ENCODE results near the gene OBSCN. TPM values are rescaled to one million over a fixed set of nuclear protein-coding genes. Genes with fewer than 3 reads are reported as not detected.
A peak's percentile ranks its signal among the peaks of the same experiment; 100 is the strongest.

The OBSCN gene
- total RNA-seq, 2 experiments from 2014 or later, result 12.3 to 14.4 TPM

DNA sequence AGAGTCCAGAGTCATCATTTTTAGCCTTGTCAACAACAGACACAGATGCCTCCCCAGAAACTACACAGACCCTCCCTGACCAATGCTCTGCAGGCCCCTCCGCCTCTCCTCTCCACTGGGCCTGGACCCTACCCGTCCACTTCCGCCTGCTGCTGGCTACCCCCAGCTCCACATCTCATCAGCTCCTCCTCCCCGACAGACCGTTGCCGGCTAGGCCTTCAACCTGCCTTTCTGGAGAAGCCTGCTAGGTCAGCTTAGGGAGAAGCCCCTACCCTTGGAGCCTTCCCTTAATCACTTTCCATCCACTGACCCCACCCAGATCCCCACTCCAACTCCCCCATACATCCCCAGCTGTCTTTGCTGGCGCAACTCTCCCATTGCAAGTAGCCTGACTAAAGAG, 207.4 kb downstream of the OBSCN start:
- DNase-seq (no peak), ATAC-seq (no peak)
- ChIA-PET CTCF (no interaction called here), POLR2A (interaction anchor here (1.0 kb wide), 1 partner anchor 8 kb away, joined by 5 read pairs; the partner anchor contains the start of gene TRIM11)
- H3K27ac Mint-ChIP-seq, result peak overlapping the region; percentile 18
- H3K9me3 Mint-ChIP-seq (ENCODE audit: insufficient read depth), result no peaks in the 10 kb centered on the region
- peaks cover 4% of the 10 kb centered on the region for H3K36me3 Mint-ChIP-seq (ENCODE audit: low read depth)
- H3K4me1 Mint-ChIP-seq (ENCODE audit: low read depth), result peaks cover 25% of the 10 kb centered on the region
- peaks cover 21% of the 10 kb centered on the region for H3K27me3 Mint-ChIP-seq (ENCODE audit: low read depth)
- H3K4me3 Mint-ChIP-seq, result peak overlapping the region; percentile 58

DNA sequence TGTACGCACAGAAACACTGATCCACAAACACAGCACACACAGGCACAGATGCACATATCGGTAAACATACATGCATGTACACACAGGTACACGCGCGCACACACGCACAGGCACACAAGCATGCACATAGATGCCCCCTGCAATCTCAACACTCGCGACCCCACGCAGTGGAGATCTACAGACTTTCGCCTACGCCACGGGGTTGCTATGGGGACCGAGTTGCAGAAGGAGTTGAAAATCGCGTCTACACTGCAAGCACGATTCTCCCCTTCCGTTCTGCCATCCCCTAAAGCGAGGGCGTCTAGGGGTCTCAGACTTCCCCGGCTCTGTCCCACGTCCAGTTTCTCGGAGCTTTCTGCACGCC, 208.0 kb downstream of the OBSCN start:
- DNase-seq (no peak), ATAC-seq (peak; percentile 40)
- H3K4me1 Mint-ChIP-seq (ENCODE audit: low read depth), result peaks cover 26% of the 10 kb centered on the region
- no peaks in the 10 kb centered on the region for H3K9me3 Mint-ChIP-seq (ENCODE audit: insufficient read depth)
- POLR2A ChIA-PET, result no interaction called here
- peak overlapping the region; percentile 58 for H3K4me3 Mint-ChIP-seq
- no peak overlapping the region for H3K27ac Mint-ChIP-seq
- H3K27me3 Mint-ChIP-seq (ENCODE audit: low read depth), result peaks cover 23% of the 10 kb centered on the region
- CTCF ChIA-PET, result no interaction called here
- H3K36me3 Mint-ChIP-seq (ENCODE audit: low read depth), result peaks cover 2% of the 10 kb centered on the region

DNA sequence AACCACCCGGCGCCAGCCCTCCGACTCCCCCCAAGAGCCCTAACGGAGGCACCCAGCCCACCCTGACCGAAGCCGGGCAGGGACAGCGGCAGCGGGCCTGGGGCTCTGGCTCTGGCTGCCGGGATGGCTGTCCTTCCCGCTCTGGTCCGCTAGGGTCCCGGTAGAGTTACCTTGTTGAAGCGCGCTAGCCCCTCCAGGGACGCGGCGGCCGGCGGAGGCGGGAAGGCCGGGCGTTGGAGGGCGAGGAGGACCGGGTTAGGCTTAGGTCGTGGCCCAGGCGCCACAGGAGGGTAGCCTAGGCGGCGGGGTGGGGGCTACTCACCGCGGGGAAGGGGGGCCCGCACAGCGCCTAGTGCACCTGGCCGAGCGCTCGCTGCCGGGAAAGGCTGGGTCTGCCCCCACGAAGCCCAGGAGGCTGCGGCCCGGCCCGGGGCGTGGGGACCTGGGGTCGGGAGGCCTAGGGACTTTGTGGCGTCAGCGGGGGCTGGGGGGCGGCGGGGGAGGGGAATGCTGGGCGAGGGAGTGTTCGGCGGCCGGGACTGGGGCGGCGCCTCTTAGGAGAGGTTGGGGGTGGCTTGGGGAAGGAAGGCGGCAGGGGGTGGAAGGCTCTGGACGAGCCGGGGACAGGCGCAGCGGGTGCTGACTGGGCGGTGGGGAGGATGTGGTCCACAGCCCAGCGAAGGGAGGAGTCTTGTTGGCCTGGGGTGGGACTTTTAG, 208.5 kb downstream of the OBSCN start, which contains the start of gene TRIM17:
TRIM17 (minus strand) TSS at position 645 of the 717 bp plus-strand sequence. CDS start 1,789 bp downstream, outside the sequence.
- peak within 1 kb of the TSS; percentile 77 for H3K27ac Mint-ChIP-seq
- peaks cover 2% of the 10 kb centered on the region for H3K36me3 Mint-ChIP-seq (ENCODE audit: low read depth)
- no peaks in the 10 kb centered on the region for H3K9me3 Mint-ChIP-seq (ENCODE audit: insufficient read depth)
- ATAC-seq (peak; percentile 79), DNase-seq (peak; percentile 61)
- CTCF ChIA-PET, result no interaction called here
- POLR2A ChIA-PET, result no interaction called here
- peaks cover 31% of the 10 kb centered on the region for H3K4me1 Mint-ChIP-seq (ENCODE audit: low read depth)
- H3K4me3 Mint-ChIP-seq, result peak within 1 kb of the TSS; percentile 78
- peaks cover 23% of the 10 kb centered on the region for H3K27me3 Mint-ChIP-seq (ENCODE audit: low read depth)

DNA sequence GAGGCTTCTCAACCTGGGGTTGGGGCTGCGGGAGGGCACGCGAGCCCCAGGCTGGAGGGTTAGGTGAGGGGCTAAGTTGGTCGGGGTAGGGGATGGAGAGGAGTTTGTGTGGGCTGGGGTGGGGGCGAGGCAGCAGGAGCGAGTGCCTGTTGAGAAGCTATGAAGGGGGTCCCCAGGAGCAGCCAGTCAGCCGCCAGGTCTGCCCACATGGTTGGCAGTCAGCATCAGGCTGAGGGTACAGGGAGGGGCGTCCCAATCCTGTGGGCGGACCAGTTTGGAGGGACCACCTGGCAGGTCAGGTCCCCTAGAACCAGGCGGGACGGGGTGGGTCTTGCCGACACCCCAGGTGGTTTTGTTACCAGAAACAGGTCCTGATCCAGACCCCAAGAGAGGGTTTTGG, 209.2 kb downstream of the OBSCN start:
- no peak for DNase-seq
- no peak for ATAC-seq
- no peak overlapping the region for H3K27ac Mint-ChIP-seq
- peaks cover 25% of the 10 kb centered on the region for H3K27me3 Mint-ChIP-seq (ENCODE audit: low read depth)
- peak overlapping the region; percentile 6 for H3K4me3 Mint-ChIP-seq
- ChIA-PET CTCF (no interaction called here), POLR2A (no interaction called here)
- peaks cover 2% of the 10 kb centered on the region for H3K36me3 Mint-ChIP-seq (ENCODE audit: low read depth)
- H3K4me1 Mint-ChIP-seq (ENCODE audit: low read depth), result peaks cover 32% of the 10 kb centered on the region
- no peaks in the 10 kb centered on the region for H3K9me3 Mint-ChIP-seq (ENCODE audit: insufficient read depth)

DNA sequence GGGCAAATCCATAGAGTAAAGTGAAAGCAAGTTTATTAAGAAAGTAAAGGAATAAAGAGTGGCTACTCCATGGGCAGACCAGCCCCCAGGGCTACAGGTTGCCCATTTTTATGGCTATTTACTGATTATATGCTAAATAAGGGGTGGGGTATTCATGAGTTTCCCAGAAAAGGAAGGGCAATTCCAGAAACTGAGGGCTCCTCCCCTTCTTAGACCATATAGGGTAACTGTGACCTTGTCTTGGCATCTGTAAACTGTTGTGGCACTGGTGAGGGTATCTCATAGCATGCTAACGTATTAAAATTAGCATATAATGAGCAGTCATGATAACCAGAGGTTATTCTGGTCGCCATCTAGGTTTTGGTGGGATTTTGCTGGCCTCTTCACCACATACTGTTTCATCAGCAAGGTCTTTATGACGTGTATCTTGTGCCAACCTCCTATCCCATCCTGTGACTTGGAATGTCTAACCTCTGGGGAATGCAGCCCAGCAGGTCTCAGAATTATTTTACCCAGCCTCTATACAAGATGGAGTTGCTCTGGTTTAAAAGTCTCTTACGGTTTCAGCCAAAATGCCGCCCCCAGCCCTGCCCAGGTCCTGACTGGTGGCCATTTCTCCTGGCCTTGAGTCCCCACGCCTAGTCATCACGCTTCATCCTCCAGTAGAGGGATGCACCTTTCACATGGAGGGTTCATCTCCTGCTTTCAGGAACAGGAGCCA, 209.8 kb downstream of the OBSCN start:
- H3K4me3 Mint-ChIP-seq, result peak overlapping the region; percentile 6
- DNase-seq (no peak), ATAC-seq (no peak)
- no peak overlapping the region for H3K27ac Mint-ChIP-seq
- CTCF ChIA-PET, result no interaction called here
- H3K9me3 Mint-ChIP-seq (ENCODE audit: insufficient read depth), result no peaks in the 10 kb centered on the region
- peaks cover 2% of the 10 kb centered on the region for H3K36me3 Mint-ChIP-seq (ENCODE audit: low read depth)
- peaks cover 32% of the 10 kb centered on the region for H3K4me1 Mint-ChIP-seq (ENCODE audit: low read depth)
- POLR2A ChIA-PET, result interaction anchor here (0.7 kb wide), 1 partner anchor 51 kb away, joined by 3 read pairs; no protein-coding TSS in a partner anchor
- peaks cover 31% of the 10 kb centered on the region for H3K27me3 Mint-ChIP-seq (ENCODE audit: low read depth)

DNA sequence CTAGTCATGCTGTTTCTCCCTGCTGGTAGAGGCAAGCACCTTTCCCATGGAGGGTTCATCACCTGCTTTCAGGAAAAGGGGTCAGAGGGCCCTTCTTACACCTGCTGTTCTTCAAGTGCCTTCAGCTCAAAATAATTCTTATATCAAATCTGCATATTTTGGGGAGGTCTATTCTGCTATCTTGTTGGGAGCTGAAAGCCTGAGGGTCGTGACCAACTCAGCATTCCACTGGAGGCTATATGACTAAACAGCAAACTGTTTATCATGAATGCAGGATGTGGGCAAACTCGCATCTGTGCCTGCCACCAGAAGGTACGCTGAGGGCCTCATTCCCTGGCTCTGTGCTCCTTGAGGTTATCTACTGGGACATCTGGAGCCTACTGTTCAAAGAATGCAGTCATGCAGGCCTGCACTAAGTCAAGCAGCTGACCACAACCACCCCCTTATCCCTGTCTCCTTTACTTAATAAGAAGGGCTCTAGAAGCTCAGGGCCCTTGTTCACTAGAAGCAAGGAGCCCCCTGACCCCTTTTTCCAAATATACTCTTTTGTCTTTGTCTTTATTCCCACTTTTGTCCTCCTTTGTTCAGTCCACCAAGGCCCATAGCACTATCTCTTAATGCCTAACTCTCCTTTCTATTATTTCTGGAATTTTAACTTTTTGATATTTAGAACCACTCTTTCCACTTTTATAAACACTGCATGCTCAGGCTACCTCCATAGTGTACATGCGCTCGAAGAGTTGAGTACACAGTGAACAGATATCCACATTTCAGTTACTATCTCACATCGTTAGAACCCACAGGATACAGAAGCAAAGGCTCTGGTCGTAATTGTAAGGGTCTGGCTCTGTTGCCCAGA, 213.4 kb downstream of the OBSCN start:
- peaks cover 22% of the 10 kb centered on the region for H3K27me3 Mint-ChIP-seq (ENCODE audit: low read depth)
- no peaks in the 10 kb centered on the region for H3K9me3 Mint-ChIP-seq (ENCODE audit: insufficient read depth)
- H3K36me3 Mint-ChIP-seq (ENCODE audit: low read depth), result no peaks in the 10 kb centered on the region
- POLR2A ChIA-PET, result interaction anchor here (0.5 to 1.0 kb wide), 4 partner anchors 15 to 36 kb away, joined by 3 to 4 read pairs (median 3); a partner anchor contains a TSS
- peaks cover 16% of the 10 kb centered on the region for H3K4me1 Mint-ChIP-seq (ENCODE audit: low read depth)
- H3K27ac Mint-ChIP-seq, result no peak overlapping the region
- DNase-seq (no peak), ATAC-seq (no peak)
- no peak overlapping the region for H3K4me3 Mint-ChIP-seq
- CTCF ChIA-PET, result interaction anchor here (1.2 kb wide), 1 partner anchor 37 kb away, joined by 3 read pairs; a partner anchor contains a TSS

DNA sequence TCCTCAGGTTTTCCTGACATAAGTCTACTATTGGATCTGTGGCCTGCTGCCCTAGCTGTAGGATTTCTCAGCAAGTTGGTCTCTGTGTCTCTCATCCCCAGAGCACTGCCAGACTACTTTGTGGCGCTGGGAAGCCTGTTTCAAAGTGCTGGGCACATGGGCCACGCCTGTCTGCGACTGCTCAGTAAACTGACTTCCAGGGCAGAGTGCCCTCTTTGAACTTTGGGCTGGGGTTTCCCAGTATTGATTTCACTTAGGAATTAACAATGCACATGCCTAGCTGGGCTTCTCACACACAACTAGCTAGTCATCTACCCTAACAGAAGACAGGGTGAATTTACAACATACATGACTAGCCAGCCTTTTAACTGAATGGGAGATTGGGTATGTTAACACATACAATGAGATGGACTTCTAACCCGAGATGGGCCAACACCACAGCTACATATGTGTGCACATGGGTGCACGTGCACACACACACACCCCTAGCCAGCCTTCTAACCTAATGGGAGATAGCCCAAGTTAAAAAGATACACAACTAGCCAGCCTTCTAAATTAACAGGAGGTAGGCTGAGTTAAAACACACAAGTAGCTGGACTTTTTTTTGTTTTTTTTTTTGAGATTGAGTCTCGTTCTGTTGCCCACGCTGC, 215.7 kb downstream of the OBSCN start:
- Mint-ChIP-seq H3K4me3 (no peak overlapping the region), H3K4me1 (ENCODE audit: low read depth) (peaks cover 7% of the 10 kb centered on the region), H3K36me3 (ENCODE audit: low read depth) (no peaks in the 10 kb centered on the region), H3K27me3 (ENCODE audit: low read depth) (peaks cover 21% of the 10 kb centered on the region), H3K9me3 (ENCODE audit: insufficient read depth) (no peaks in the 10 kb centered on the region), H3K27ac (no peak overlapping the region)
- POLR2A ChIA-PET, result interaction anchor here (1.2 kb wide), 1 partner anchor 34 kb away, joined by 5 read pairs; no protein-coding TSS in a partner anchor
- ATAC-seq (no peak), DNase-seq (no peak)
- CTCF ChIA-PET, result interaction anchor here (0.9 kb wide), 1 partner anchor 78 kb away, joined by 3 read pairs; no protein-coding TSS in a partner anchor

DNA sequence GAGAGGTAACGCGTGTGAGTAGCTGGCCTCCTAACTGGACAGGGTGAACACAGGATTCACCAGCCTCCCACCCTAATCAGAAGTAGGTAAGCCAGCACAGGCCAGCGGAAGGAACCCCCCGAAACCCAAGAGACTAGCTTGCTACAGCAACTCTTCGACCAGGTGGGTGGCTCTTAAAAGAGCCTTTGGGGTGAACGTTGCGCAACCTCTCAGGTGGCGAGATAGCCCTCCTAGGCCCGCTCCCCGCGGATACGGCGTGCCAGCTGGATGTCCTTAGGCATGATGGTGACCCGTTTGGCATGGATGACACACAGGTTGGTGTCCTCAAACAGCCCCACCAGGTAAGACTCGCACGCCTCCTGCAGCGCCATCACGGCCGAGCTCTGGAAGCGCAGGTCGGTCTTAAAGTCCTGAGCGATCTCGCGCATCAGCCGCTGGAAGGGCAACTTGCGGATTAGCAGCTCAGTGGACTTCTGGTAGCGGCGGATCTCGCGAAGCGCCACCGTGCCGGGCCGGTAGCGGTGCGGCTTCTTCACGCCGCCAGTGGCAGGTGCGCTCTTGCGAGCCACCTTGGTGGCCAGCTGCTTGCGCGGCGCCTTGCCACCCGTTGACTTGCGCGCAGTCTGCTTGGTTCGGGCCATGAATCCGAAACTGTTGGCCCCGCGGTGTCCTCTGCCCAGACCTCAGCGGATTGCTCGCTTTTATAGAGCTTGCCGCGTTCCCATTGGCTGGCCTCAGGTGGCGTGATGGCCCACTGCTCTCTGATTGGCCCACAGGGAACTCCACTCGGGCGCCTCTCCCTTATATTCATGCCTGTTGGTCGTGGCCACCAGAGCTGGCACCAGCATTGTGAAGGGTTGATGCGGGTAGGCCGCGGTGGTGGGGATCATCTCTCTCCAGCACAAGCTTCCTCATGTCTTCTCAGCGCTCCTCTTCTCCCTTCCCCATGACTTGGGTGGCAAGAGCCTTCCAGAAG, 217.1 kb downstream of the OBSCN start:
- Mint-ChIP-seq H3K27me3 (ENCODE audit: low read depth) (peaks cover 20% of the 10 kb centered on the region), H3K4me3 (no peak overlapping the region), H3K27ac (no peak overlapping the region), H3K36me3 (ENCODE audit: low read depth) (no peaks in the 10 kb centered on the region), H3K9me3 (ENCODE audit: insufficient read depth) (no peaks in the 10 kb centered on the region), H3K4me1 (ENCODE audit: low read depth) (peaks cover 7% of the 10 kb centered on the region)
- ATAC-seq, result no peak
- ChIA-PET POLR2A (interaction anchor here (1.2 kb wide), 1 partner anchor 32 kb away, joined by 5 read pairs; no protein-coding TSS in a partner anchor), CTCF (no interaction called here)
- DNase-seq, result no peak

DNA sequence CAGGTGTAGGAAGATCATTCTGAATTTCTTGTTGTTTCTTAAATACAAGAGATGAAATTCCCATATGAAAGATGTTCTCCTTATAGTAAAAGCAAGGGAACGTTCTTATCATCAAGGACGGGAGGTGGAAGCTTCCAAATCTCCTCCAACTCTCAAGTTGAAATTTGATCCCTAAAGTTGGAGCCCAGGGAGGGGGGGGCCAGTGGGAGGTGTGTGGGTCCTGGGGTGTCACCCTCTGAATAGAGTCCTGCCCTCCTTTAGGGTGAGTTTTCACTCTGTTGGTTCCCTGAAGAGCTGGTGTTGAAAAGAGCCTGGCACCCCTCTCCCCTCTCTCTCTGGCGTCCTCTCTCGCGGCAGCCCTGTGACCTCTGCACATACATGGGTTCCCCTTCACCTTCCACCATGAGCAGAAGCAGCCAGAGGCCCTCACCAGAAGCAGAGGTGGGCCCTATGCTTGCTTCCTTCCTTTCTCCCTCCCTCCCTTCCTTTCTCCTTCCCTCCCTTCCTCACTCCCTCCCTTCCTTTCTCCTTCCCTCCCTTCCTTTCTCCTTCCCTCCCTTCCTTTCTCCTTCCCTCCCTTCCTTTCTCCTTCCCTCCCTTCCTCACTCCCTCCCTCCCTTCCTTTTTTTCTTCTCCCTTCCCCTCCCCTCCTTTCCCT, 218.8 kb downstream of the OBSCN start:
- Mint-ChIP-seq H3K9me3 (ENCODE audit: insufficient read depth) (no peaks in the 10 kb centered on the region), H3K4me3 (no peak overlapping the region), H3K27me3 (ENCODE audit: low read depth) (peaks cover 27% of the 10 kb centered on the region), H3K27ac (no peak overlapping the region), H3K4me1 (ENCODE audit: low read depth) (no peaks in the 10 kb centered on the region), H3K36me3 (ENCODE audit: low read depth) (no peaks in the 10 kb centered on the region)
- ATAC-seq (no peak), DNase-seq (no peak)
- POLR2A ChIA-PET, result interaction anchor here (0.6 kb wide), 1 partner anchor 40 kb away, joined by 3 read pairs; no protein-coding TSS in a partner anchor
- CTCF ChIA-PET, result interaction anchor here (0.6 kb wide), 1 partner anchor 1801 kb away, joined by 3 read pairs; no protein-coding TSS in a partner anchor

DNA sequence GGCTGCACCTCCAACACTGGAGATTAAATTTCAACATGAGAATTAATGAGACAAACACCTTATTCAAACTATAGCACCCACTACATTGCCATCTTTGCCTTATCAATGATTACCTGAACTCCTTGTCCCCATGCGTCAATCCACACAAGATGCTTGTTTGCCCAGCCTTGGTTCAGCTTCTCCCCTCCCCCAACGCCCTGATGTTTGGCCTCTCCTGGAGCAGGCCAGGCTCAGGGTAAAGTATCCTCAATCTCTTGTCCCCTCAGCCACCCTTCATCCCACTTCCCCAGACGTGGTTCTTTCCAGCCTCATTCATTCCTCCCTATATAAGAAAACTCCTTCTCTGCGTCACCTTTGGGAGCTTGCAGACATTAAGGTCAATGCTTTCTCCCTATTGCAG, 220.6 kb downstream of the OBSCN start:
- H3K36me3 Mint-ChIP-seq (ENCODE audit: low read depth), result no peaks in the 10 kb centered on the region
- no peaks in the 10 kb centered on the region for H3K4me1 Mint-ChIP-seq (ENCODE audit: low read depth)
- ChIA-PET POLR2A (no interaction called here), CTCF (no interaction called here)
- H3K9me3 Mint-ChIP-seq (ENCODE audit: insufficient read depth), result no peaks in the 10 kb centered on the region
- H3K27ac Mint-ChIP-seq, result no peak overlapping the region
- ATAC-seq (no peak), DNase-seq (no peak)
- H3K4me3 Mint-ChIP-seq, result no peak overlapping the region
- H3K27me3 Mint-ChIP-seq (ENCODE audit: low read depth), result peaks cover 29% of the 10 kb centered on the region
